Measurements from ENCODE around the gene CNTFR.

Gene CNTFR

DNA sequence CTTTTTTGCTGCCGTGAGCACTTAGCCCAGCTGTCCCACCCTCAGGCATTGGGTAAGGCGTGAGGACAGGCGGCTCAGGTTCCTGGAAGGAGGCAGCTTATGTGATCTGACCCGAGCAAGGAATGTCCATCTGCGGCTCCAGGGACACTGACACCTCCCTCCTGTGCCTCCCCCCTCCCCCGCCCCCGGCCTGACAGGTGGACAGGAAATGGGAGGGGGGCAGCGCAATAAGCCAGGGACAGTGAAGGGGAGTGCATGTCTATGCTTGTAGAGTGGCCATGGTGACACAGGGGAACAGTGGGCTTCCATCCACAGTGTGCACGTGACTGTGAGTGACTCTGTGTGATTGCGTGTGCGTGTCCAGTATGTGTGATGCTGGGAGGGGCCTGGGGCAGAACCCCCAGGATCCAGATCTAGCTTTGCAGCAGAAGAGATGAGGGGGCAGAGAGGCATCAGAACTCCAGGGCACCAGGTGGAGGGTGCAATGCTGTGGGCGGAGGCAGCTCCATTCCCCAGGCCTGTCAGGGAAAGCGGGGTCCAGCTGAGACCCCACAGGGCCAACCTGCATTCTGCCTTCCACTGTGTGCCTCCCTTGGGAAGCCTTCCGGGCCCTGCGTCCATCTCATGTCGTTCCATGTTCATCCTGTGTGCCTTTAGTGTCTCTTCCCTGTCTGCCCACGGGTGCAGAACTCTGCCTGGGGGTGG, 30.5 kb downstream of the CNTFR start:
- Histone ChIP-seq H2BK120ac (ENCODE audit: low read depth, low read length) (no peak overlapping the region), H2BK15ac (ENCODE audit: low read depth, poor library complexity, severe bottlenecking) (no peak overlapping the region), H3K4me1 (ENCODE audit: control insufficient read depth, insufficient read depth, low read depth, low read length) (peaks cover 12% of the 10 kb centered on the region), H3K23ac (ENCODE audit: low read length in 2 of 2) (no peak overlapping the region), H4K8ac (ENCODE audit: low read length) (no peak overlapping the region), H2BK12ac (ENCODE audit: low read length in 2 of 2) (no peak overlapping the region), H3K9ac (ENCODE audit: low read length) (no peak overlapping the region), H2AFZ (ENCODE audit: low read depth, low read length) (no peak overlapping the region), H3K18ac (ENCODE audit: low read depth in 1 of 2, low read length in 2 of 2) (no peak overlapping the region), H2AK5ac (ENCODE audit: low read length, severe bottlenecking) (no peak overlapping the region), H3K4me2 (ENCODE audit: low read length, poor library complexity, severe bottlenecking) (no peak overlapping the region), H3K4me3 (ENCODE audit: insufficient read depth in 1 of 2, low read depth in 1 of 2, low read length in 2 of 2) (no peak overlapping the region), H3K4ac (ENCODE audit: low read depth in 1 of 2, low read length in 2 of 2) (no peak overlapping the region), H3K79me1 (replicated peaks; ENCODE audit: low read length, poor library complexity, severe bottlenecking) (no peaks in the 10 kb centered on the region), H3K14ac (ENCODE audit: low read length in 2 of 2) (no peak overlapping the region), H3K27me3 (ENCODE audit: control insufficient read depth in 1 of 2, insufficient read depth in 1 of 2, low read length in 2 of 2) (peaks cover 23 to 86% of the 10 kb centered on the region in 2 experiments), H3K27ac (ENCODE audit: low read length, poor library complexity, severe bottlenecking) (no peak overlapping the region), H2BK5ac (ENCODE audit: low read depth, low read length, poor library complexity, severe bottlenecking) (no peak overlapping the region), H4K91ac (ENCODE audit: low read length) (peak overlapping the region; percentile 60), H3K36me3 (ENCODE audit: control insufficient read depth in 1 of 2, insufficient read depth in 2 of 2, low read depth in 1 of 2, low read length in 2 of 2) (no peaks in the 10 kb centered on the region), H3K9me3 (ENCODE audit: control insufficient read depth, low read length) (peaks cover 7% of the 10 kb centered on the region)
- 75% methylated on average over 12 of the region's 17 CpGs for WGBS
- no peak for DNase-seq

GRCh38 chr9:34558364-34558763, 31.2 kb downstream of the CNTFR start:
- Histone ChIP-seq H3K23ac (ENCODE audit: low read length in 2 of 2) (no peak overlapping the region), H2BK15ac (ENCODE audit: low read depth, poor library complexity, severe bottlenecking) (no peak overlapping the region), H3K27ac (ENCODE audit: low read length, poor library complexity, severe bottlenecking) (no peak overlapping the region), H3K36me3 (ENCODE audit: control insufficient read depth in 1 of 2, insufficient read depth in 2 of 2, low read depth in 1 of 2, low read length in 2 of 2) (no peaks in the 10 kb centered on the region), H3K4me1 (ENCODE audit: control insufficient read depth, insufficient read depth, low read depth, low read length) (peaks cover 12% of the 10 kb centered on the region), H3K79me1 (replicated peaks; ENCODE audit: low read length, poor library complexity, severe bottlenecking) (no peaks in the 10 kb centered on the region), H4K8ac (ENCODE audit: low read length) (peak overlapping the region; percentile 7), H2BK12ac (ENCODE audit: low read length in 2 of 2) (no peak overlapping the region), H3K9me3 (ENCODE audit: control insufficient read depth, low read length) (peaks cover 7% of the 10 kb centered on the region), H4K91ac (ENCODE audit: low read length) (no peak overlapping the region), H3K4ac (ENCODE audit: low read depth in 1 of 2, low read length in 2 of 2) (no peak overlapping the region), H3K4me3 (ENCODE audit: insufficient read depth in 1 of 2, low read depth in 1 of 2, low read length in 2 of 2) (no peak overlapping the region), H2AFZ (ENCODE audit: low read depth, low read length) (no peak overlapping the region), H3K14ac (ENCODE audit: low read length in 2 of 2) (no peak overlapping the region), H2BK120ac (ENCODE audit: low read depth, low read length) (no peak overlapping the region), H3K4me2 (ENCODE audit: low read length, poor library complexity, severe bottlenecking) (no peak overlapping the region), H3K9ac (ENCODE audit: low read length) (no peak overlapping the region), H2AK5ac (ENCODE audit: low read length, severe bottlenecking) (no peak overlapping the region), H3K18ac (ENCODE audit: low read depth in 1 of 2, low read length in 2 of 2) (no peak overlapping the region), H3K27me3 (ENCODE audit: control insufficient read depth in 1 of 2, insufficient read depth in 1 of 2, low read length in 2 of 2) (peaks cover 20 to 86% of the 10 kb centered on the region in 2 experiments), H2BK5ac (ENCODE audit: low read depth, low read length, poor library complexity, severe bottlenecking) (no peak overlapping the region)
- no peak for DNase-seq
- 82% methylated on average over 9 of the region's 9 CpGs for WGBS

GRCh38 chr9:34557426-34558321, 31.9 kb downstream of the CNTFR start:
- Histone ChIP-seq H3K79me1 (replicated peaks; ENCODE audit: low read length, poor library complexity, severe bottlenecking) (no peaks in the 10 kb centered on the region), H2AFZ (ENCODE audit: low read depth, low read length) (no peak overlapping the region), H2BK120ac (ENCODE audit: low read depth, low read length) (no peak overlapping the region), H3K27me3 (ENCODE audit: control insufficient read depth in 1 of 2, insufficient read depth in 1 of 2, low read length in 2 of 2) (peaks cover 27 to 85% of the 10 kb centered on the region in 2 experiments), H3K4ac (ENCODE audit: low read depth in 1 of 2, low read length in 2 of 2) (no peak overlapping the region), H2BK5ac (ENCODE audit: low read depth, low read length, poor library complexity, severe bottlenecking) (no peak overlapping the region), H3K9ac (ENCODE audit: low read length) (no peak overlapping the region), H2BK15ac (ENCODE audit: low read depth, poor library complexity, severe bottlenecking) (no peak overlapping the region), H3K4me2 (ENCODE audit: low read length, poor library complexity, severe bottlenecking) (no peak overlapping the region), H3K23ac (ENCODE audit: low read length in 2 of 2) (no peak overlapping the region), H2BK12ac (ENCODE audit: low read length in 2 of 2) (no peak overlapping the region), H4K8ac (ENCODE audit: low read length) (no peak overlapping the region), H3K36me3 (ENCODE audit: control insufficient read depth in 1 of 2, insufficient read depth in 2 of 2, low read depth in 1 of 2, low read length in 2 of 2) (no peaks in the 10 kb centered on the region), H3K4me3 (ENCODE audit: insufficient read depth in 1 of 2, low read depth in 1 of 2, low read length in 2 of 2) (no peak overlapping the region), H3K18ac (ENCODE audit: low read depth in 1 of 2, low read length in 2 of 2) (no peak overlapping the region), H2AK5ac (ENCODE audit: low read length, severe bottlenecking) (no peak overlapping the region), H4K91ac (ENCODE audit: low read length) (no peak overlapping the region), H3K27ac (ENCODE audit: low read length, poor library complexity, severe bottlenecking) (no peak overlapping the region), H3K14ac (ENCODE audit: low read length in 2 of 2) (no peak overlapping the region), H3K4me1 (ENCODE audit: control insufficient read depth, insufficient read depth, low read depth, low read length) (peaks cover 12% of the 10 kb centered on the region), H3K9me3 (ENCODE audit: control insufficient read depth, low read length) (peaks cover 7% of the 10 kb centered on the region)
- no peak for DNase-seq
- 78% methylated on average over 17 of the region's 19 CpGs for WGBS

DNA sequence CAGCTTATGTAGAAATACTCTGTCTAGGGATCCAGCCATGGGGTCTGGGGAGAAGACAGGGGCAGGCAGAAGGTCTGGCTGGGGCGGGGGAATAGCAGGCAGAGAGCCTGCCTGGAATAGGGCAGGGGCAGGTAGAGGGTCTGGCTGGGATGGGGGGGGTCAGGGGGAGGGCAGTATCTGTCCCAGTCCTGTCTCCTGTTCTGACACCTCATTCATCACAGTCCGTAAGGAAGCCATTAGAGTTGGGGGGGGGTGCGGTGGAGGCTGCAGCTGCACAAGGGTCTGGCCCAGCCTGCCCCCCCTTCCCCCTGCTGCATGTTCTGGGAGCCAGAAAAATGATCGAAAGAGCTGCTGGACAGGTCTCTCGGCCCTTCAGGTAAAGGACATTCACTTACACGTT, 32.6 kb downstream of the CNTFR start:
- peaks cover 2% of the 10 kb centered on the region for H3K9me3 ChIP-seq (ENCODE audit: control insufficient read depth, low read length)
- no peak overlapping the region for H3K14ac ChIP-seq (ENCODE audit: low read length in 2 of 2)
- H4K91ac ChIP-seq (ENCODE audit: low read length): no peak overlapping the region
- no peak overlapping the region for H2BK120ac ChIP-seq (ENCODE audit: low read depth, low read length)
- H3K27ac ChIP-seq (ENCODE audit: low read length, poor library complexity, severe bottlenecking): no peak overlapping the region
- no peaks in the 10 kb centered on the region for H3K36me3 ChIP-seq (ENCODE audit: control insufficient read depth in 1 of 2, insufficient read depth in 2 of 2, low read depth in 1 of 2, low read length in 2 of 2)
- peaks cover 14% of the 10 kb centered on the region for H3K4me1 ChIP-seq (ENCODE audit: control insufficient read depth, insufficient read depth, low read depth, low read length)
- H2BK15ac ChIP-seq (ENCODE audit: low read depth, poor library complexity, severe bottlenecking): no peak overlapping the region
- no peak overlapping the region for H3K4me3 ChIP-seq (ENCODE audit: insufficient read depth in 1 of 2, low read depth in 1 of 2, low read length in 2 of 2)
- no peak overlapping the region for H2BK5ac ChIP-seq (ENCODE audit: low read depth, low read length, poor library complexity, severe bottlenecking)
- H3K4me2 ChIP-seq (ENCODE audit: low read length, poor library complexity, severe bottlenecking): no peak overlapping the region
- no peak overlapping the region for H2AFZ ChIP-seq (ENCODE audit: low read depth, low read length)
- H3K18ac ChIP-seq (ENCODE audit: low read depth in 1 of 2, low read length in 2 of 2): no peak overlapping the region
- no peak overlapping the region for H2AK5ac ChIP-seq (ENCODE audit: low read length, severe bottlenecking)
- no peak overlapping the region for H4K8ac ChIP-seq (ENCODE audit: low read length)
- H3K23ac ChIP-seq (ENCODE audit: low read length in 2 of 2): no peak overlapping the region
- no peak overlapping the region for H3K4ac ChIP-seq (ENCODE audit: low read depth in 1 of 2, low read length in 2 of 2)
- 87% methylated on average over 3 of the region's 6 CpGs for WGBS
- H3K79me1 ChIP-seq (replicated peaks; ENCODE audit: low read length, poor library complexity, severe bottlenecking): no peaks in the 10 kb centered on the region
- H3K9ac ChIP-seq (ENCODE audit: low read length): no peak overlapping the region
- H3K27me3 ChIP-seq (ENCODE audit: control insufficient read depth in 1 of 2, insufficient read depth in 1 of 2, low read length in 2 of 2): peaks cover 32 to 83% of the 10 kb centered on the region in 2 experiments
- no peak for DNase-seq
- H2BK12ac ChIP-seq (ENCODE audit: low read length in 2 of 2): no peak overlapping the region

Measured in mesenchymal stem cell (in vitro differentiated cells and primary cell).